WTC11 (cell line): ENCODE results near the gene PPFIBP2. TPM values are rescaled to one million over a fixed set of nuclear protein-coding genes. Genes with fewer than 3 reads are reported as not detected.

ENCODE experiments used
- ATAC-seq: fragments of 200-7000 bp; cut with Tn5 transposase; 2 replicates; pipeline ENCODE4 v1.10.0; 2021; ENCODE audit warnings: mild to moderate bottlenecking, moderate library complexity
- CTCF ChIA-PET: fragments of 300-600 bp; sonication (Branson Sonifier 250); formaldehyde crosslinking; loops from one replicate; lab custom pipeline; 2021; ENCODE audit warnings: antibody characterized with exemption; lab: Charles Lee
- POLR2A ChIA-PET: fragments of 350-600 bp; sonication (Branson Sonifier 250); formaldehyde crosslinking; loops from one replicate; lab custom pipeline; 2021; ENCODE audit warnings: antibody characterized with exemption; lab: Charles Lee
- DNase-seq: peaks from one replicate; pipeline ENCODE4 v3.0.0; 2021; ENCODE audit warnings: low spot score
- H3K27ac Mint-ChIP-seq: 2 replicates; pipeline ENCODE4 v1.8.0; 2021; ENCODE audit warnings: mixed read lengths
- H3K27me3 Mint-ChIP-seq: 2 replicates; pipeline ENCODE4 v1.8.0; 2021; ENCODE audit warnings: low read depth, mild to moderate bottlenecking, moderate library complexity, mixed read lengths
- H3K36me3 Mint-ChIP-seq: 2 replicates; pipeline ENCODE4 v1.8.0; 2021; ENCODE audit warnings: mixed read lengths
- H3K4me1 Mint-ChIP-seq: 2 replicates; pipeline ENCODE4 v1.8.0; 2022; ENCODE audit warnings: mixed read lengths
- H3K4me3 Mint-ChIP-seq: 2 replicates; pipeline ENCODE4 v1.8.0; 2021; ENCODE audit warnings: mild to moderate bottlenecking, moderate library complexity, mixed read lengths
- H3K9me3 Mint-ChIP-seq: 2 replicates; pipeline ENCODE4 v1.8.0; 2021; ENCODE audit warnings: mixed read lengths
- GTF2I ChIP-seq: fragments of 250-450 bp; sonication (Bioruptor Pico); conservative IDR thresholded peaks from 2 replicates; pipeline ENCODE4 v1.4.0; 2021; ENCODE audit warnings: mild to moderate bottlenecking
- HMGA2 ChIP-seq: fragments of 250-450 bp; sonication (Bioruptor Pico); IDR thresholded peaks from 2 replicates; pipeline ENCODE4 v1.4.0; 2021; ENCODE audit warnings: mild to moderate bottlenecking, moderate library complexity
- IRF2 ChIP-seq: sonication (generic); formaldehyde crosslinking; IDR thresholded peaks from 2 replicates; pipeline ENCODE4 v1.8.0; 2022; ENCODE audit warnings: low read depth, missing genetic modification reagents, borderline replicate concordance
- MXD4 ChIP-seq: fragments of 250-450 bp; sonication (Bioruptor Pico); IDR thresholded peaks from 2 replicates; pipeline ENCODE4 v1.8.0; 2021; ENCODE audit warnings: mild to moderate bottlenecking, moderate library complexity, borderline replicate concordance
- TEAD1 ChIP-seq: sonication (generic); formaldehyde crosslinking; IDR thresholded peaks from 2 replicates; pipeline ENCODE4 v1.8.0; 2022; ENCODE audit warnings: mild to moderate bottlenecking, missing genetic modification reagents
- total RNA-seq: library from RNA; stranded (reverse); gene quantifications from 3 replicates; pipeline ENCODE4 v1.2.3, GENCODE V29; 2021
- TF ChIP-seq, protein P1 (sequence below): sonication (generic); formaldehyde crosslinking; IDR thresholded peaks from 2 replicates; pipeline ENCODE4 v1.8.0; 2023; ENCODE audit warnings: missing genetic modification reagents, mild to moderate bottlenecking, borderline replicate concordance
- TF ChIP-seq, protein P2 (sequence below): sonication (generic); formaldehyde crosslinking; IDR thresholded peaks from 2 replicates; pipeline ENCODE4 v1.8.1; 2022; ENCODE audit warnings: mild to moderate bottlenecking, missing genetic modification reagents, moderate library complexity, borderline replicate concordance
- TF ChIP-seq, protein P3 (sequence below): sonication (generic); formaldehyde crosslinking; IDR thresholded peaks from 2 replicates; pipeline ENCODE4 v1.8.1; 2022; ENCODE audit warnings: low read depth, missing genetic modification reagents, borderline replicate concordance
- TF ChIP-seq, protein P4 (sequence below): sonication (generic); formaldehyde crosslinking; IDR thresholded peaks from 2 replicates; pipeline ENCODE4 v1.8.1; 2023; ENCODE audit warnings: mild to moderate bottlenecking, missing genetic modification reagents, moderate library complexity
- TF ChIP-seq, protein P5 (sequence below): sonication (generic); formaldehyde crosslinking; IDR thresholded peaks from 2 replicates; pipeline ENCODE4 v1.8.0; 2022; ENCODE audit warnings: mild to moderate bottlenecking, missing genetic modification reagents
- TF ChIP-seq, protein P6 (sequence below): sonication (generic); formaldehyde crosslinking; IDR thresholded peaks from 2 replicates; pipeline ENCODE4 v1.8.1; 2022; ENCODE audit warnings: low read depth, mild to moderate bottlenecking, moderate library complexity, missing genetic modification reagents, borderline replicate concordance

PPFIBP2 gene
- total RNA-seq, 1 experiment from 2014 or later = 21.4 TPM

DNA sequence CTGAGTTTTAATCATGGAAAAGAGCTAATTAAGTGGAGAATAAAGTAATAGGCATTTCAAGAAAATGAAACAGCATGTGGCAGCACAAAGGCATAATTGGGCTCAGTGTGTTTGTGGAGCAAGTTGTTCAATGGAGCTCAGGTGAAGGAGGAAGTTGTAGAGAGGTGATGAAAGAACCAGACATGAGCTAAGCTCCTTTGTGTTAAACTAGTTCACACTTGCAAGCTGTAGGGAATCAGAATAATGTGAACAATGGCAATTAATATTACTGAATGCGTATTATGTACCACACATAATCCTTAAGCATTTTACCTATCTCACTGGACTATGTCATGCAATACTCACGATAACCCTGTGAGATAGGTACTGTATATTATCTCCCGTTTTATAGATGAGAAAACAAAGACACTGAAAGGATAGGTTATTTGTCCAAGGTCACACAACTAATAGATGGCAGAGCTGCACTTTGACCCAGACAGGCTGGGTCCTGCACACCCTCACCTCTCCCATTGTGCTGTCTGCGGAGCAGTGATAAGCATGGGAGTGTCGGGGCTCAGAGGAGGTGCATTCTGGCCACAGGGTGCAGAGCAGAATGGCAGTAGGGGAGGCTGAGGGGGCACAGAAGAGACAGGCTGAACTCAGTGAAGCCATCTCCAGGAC, 19.6 kb upstream of the PPFIBP2 start:
- Mint-ChIP-seq H3K4me1 (peaks cover 33% of the 10 kb centered on the region), H3K4me3 (no peak overlapping the region), H3K36me3 (no peaks in the 10 kb centered on the region), H3K27ac (no peak overlapping the region), H3K9me3 (0 out of 2 replicates have a peak, but pooled peaks cover 3% of the 10 kb centered on the region), H3K27me3 (no peaks in the 10 kb centered on the region)
- ChIA-PET CTCF (interaction anchor here (1.1 kb wide), 1 partner anchor 77 kb away, joined by 3 read pairs; no protein-coding TSS in a partner anchor), POLR2A (no interaction called here)
- ATAC-seq (no peak), DNase-seq (no peak)
- TF ChIP-seq MXD4 (CRISPR knock-in tag) = no peak
- TF ChIP-seq, protein P1, sequence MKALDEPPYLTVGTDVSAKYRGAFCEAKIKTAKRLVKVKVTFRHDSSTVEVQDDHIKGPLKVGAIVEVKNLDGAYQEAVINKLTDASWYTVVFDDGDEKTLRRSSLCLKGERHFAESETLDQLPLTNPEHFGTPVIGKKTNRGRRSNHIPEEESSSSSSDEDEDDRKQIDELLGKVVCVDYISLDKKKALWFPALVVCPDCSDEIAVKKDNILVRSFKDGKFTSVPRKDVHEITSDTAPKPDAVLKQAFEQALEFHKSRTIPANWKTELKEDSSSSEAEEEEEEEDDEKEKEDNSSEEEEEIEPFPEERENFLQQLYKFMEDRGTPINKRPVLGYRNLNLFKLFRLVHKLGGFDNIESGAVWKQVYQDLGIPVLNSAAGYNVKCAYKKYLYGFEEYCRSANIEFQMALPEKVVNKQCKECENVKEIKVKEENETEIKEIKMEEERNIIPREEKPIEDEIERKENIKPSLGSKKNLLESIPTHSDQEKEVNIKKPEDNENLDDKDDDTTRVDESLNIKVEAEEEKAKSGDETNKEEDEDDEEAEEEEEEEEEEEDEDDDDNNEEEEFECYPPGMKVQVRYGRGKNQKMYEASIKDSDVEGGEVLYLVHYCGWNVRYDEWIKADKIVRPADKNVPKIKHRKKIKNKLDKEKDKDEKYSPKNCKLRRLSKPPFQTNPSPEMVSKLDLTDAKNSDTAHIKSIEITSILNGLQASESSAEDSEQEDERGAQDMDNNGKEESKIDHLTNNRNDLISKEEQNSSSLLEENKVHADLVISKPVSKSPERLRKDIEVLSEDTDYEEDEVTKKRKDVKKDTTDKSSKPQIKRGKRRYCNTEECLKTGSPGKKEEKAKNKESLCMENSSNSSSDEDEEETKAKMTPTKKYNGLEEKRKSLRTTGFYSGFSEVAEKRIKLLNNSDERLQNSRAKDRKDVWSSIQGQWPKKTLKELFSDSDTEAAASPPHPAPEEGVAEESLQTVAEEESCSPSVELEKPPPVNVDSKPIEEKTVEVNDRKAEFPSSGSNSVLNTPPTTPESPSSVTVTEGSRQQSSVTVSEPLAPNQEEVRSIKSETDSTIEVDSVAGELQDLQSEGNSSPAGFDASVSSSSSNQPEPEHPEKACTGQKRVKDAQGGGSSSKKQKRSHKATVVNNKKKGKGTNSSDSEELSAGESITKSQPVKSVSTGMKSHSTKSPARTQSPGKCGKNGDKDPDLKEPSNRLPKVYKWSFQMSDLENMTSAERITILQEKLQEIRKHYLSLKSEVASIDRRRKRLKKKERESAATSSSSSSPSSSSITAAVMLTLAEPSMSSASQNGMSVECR = no peak
- TF ChIP-seq, protein P2, sequence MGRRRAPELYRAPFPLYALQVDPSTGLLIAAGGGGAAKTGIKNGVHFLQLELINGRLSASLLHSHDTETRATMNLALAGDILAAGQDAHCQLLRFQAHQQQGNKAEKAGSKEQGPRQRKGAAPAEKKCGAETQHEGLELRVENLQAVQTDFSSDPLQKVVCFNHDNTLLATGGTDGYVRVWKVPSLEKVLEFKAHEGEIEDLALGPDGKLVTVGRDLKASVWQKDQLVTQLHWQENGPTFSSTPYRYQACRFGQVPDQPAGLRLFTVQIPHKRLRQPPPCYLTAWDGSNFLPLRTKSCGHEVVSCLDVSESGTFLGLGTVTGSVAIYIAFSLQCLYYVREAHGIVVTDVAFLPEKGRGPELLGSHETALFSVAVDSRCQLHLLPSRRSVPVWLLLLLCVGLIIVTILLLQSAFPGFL (CRISPR knock-in tag) = no peak
- no peak for TF ChIP-seq IRF2 (CRISPR knock-in tag)

DNA sequence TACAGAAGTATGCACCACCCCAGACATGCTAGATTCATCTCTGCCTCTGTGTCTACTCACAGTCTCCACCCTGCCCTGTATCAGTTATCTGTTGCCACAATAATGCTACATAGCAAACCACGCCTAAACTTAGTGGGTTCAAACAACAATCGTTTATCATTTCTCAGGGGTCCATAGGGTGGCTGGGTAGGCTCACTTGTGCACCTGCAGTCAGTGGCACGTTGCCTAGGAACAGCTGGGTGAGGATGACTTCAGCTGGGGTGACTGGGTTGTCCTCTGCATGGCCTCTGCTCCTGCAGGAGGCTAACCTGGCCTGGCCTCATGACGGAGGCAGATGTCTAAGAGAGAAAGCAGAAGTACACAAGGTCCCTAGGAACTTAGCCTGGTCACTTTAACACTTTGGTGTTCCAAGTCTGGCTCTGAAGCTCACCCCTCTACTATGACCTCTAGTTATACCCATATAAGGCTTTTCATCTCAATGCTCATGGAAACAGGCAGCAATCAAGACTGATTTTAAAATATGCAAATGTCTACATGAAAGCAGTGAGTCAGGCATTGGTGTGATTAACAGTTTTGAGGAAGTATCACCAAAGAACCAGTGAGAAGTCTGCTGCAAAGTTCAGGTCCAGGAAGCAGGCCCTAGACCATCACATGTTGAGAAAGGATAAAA, 17.8 kb upstream of the PPFIBP2 start:
- H3K9me3 Mint-ChIP-seq = no peaks in the 10 kb centered on the region
- DNase-seq = no peak
- no peak overlapping the region for H3K4me3 Mint-ChIP-seq
- H3K27me3 Mint-ChIP-seq = no peaks in the 10 kb centered on the region
- H3K4me1 Mint-ChIP-seq = peaks cover 34% of the 10 kb centered on the region
- no peak overlapping the region for H3K27ac Mint-ChIP-seq
- no peak for ATAC-seq
- no peaks in the 10 kb centered on the region for H3K36me3 Mint-ChIP-seq
- TF ChIP-seq, protein P3, sequence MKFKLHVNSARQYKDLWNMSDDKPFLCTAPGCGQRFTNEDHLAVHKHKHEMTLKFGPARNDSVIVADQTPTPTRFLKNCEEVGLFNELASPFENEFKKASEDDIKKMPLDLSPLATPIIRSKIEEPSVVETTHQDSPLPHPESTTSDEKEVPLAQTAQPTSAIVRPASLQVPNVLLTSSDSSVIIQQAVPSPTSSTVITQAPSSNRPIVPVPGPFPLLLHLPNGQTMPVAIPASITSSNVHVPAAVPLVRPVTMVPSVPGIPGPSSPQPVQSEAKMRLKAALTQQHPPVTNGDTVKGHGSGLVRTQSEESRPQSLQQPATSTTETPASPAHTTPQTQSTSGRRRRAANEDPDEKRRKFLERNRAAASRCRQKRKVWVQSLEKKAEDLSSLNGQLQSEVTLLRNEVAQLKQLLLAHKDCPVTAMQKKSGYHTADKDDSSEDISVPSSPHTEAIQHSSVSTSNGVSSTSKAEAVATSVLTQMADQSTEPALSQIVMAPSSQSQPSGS = no peak
- TF ChIP-seq TEAD1 = no peak
- TF ChIP-seq, protein P4, sequence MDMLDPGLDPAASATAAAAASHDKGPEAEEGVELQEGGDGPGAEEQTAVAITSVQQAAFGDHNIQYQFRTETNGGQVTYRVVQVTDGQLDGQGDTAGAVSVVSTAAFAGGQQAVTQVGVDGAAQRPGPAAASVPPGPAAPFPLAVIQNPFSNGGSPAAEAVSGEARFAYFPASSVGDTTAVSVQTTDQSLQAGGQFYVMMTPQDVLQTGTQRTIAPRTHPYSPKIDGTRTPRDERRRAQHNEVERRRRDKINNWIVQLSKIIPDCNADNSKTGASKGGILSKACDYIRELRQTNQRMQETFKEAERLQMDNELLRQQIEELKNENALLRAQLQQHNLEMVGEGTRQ = no peak
- TF ChIP-seq GTF2I (CRISPR knock-in tag) = no peak
- no peak for TF ChIP-seq HMGA2 (CRISPR knock-in tag)
- ChIA-PET POLR2A (no interaction called here), CTCF (no interaction called here)

DNA sequence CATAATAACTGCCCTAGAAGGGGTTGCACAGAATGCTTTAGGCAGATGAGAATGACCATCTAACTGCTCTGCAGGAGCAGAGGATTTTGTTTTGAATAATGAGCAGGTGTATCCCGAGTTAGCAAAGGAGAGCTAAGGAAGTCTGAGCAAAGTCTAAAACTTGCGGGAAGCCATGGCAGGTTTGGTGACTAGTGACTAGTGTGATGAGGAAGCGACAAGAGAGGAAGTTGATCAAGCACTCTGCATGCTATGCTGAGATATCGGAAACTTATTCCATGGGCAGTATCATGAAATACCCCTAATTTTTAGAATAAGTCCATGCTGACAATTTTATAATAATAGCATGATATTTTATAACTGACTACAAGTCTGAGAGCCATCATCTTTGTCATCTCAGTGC, 15.6 kb upstream of the PPFIBP2 start:
- H3K4me1 Mint-ChIP-seq = peaks cover 23% of the 10 kb centered on the region
- no peak for ATAC-seq
- ChIA-PET POLR2A (no interaction called here), CTCF (interaction anchor here (0.5 kb wide), 1 partner anchor 27 kb away, joined by 4 read pairs; no protein-coding TSS in a partner anchor)
- TF ChIP-seq, protein P5, sequence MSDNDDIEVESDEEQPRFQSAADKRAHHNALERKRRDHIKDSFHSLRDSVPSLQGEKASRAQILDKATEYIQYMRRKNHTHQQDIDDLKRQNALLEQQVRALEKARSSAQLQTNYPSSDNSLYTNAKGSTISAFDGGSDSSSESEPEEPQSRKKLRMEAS (CRISPR knock-in tag) = no peak
- no peak for TF ChIP-seq TEAD1
- TF ChIP-seq, protein P6, sequence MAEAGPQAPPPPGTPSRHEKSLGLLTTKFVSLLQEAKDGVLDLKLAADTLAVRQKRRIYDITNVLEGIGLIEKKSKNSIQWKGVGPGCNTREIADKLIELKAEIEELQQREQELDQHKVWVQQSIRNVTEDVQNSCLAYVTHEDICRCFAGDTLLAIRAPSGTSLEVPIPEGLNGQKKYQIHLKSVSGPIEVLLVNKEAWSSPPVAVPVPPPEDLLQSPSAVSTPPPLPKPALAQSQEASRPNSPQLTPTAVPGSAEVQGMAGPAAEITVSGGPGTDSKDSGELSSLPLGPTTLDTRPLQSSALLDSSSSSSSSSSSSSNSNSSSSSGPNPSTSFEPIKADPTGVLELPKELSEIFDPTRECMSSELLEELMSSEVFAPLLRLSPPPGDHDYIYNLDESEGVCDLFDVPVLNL (CRISPR knock-in tag) = no peak
- no peaks in the 10 kb centered on the region for H3K27me3 Mint-ChIP-seq
- H3K36me3 Mint-ChIP-seq = no peaks in the 10 kb centered on the region
- H3K4me3 Mint-ChIP-seq = no peak overlapping the region
- H3K27ac Mint-ChIP-seq = peak overlapping the region; percentile 36; the same call in 1 of the 2 replicates
- no peaks in the 10 kb centered on the region for H3K9me3 Mint-ChIP-seq
- no peak for DNase-seq
